Nasal cavity respiratory epithelium epithelial cell of viscerocranial mucosa (primary cell): Measurements from ENCODE around the gene ZNF211. TPM values are rescaled to one million over a fixed set of nuclear protein-coding genes. Genes with fewer than 3 reads are reported as not detected.

Experiments
- total RNA-seq: library from RNA; depleted of rRNA; stranded (reverse); fragments of >200 nt; gene quantifications from 2 replicates; pipeline ENCODE4 v1.2.3, GENCODE V29; 2014

ZNF211 gene
- 13.0 and 23.1 TPM in 2 replicates for total RNA-seq

GRCh38 chr19:57632987-57633831, at the start of gene ZNF211:
Gene ZNF211 (plus strand): TSS chr19:57633168. CDS start chr19:57633347, 179 bp downstream.

GRCh38 chr19:57583521-57584416, 49.2 kb upstream of the ZNF211 start, which contains the start of gene ZIK1:
Gene ZIK1 (plus strand): TSS chr19:57584145. CDS start chr19:57584357, 212 bp downstream.

GRCh38 chr19:57599761-57600383, 33.1 kb upstream of the ZNF211 start, which contains the start of gene ZNF530:
Gene ZNF530 (plus strand): TSS chr19:57599885. CDS start chr19:57604346, 4,461 bp downstream.

GRCh38 chr19:57613941-57614743, 18.8 kb upstream of the ZNF211 start, which contains the start of gene ZNF134:
Gene ZNF134 (plus strand): TSS chr19:57614242. CDS start chr19:57619469, 5,227 bp downstream.

GRCh38 chr19:57668635-57669034, 35.7 kb downstream of the ZNF211 start, which contains the start of gene ZSCAN4:
Gene ZSCAN4 (plus strand): TSS chr19:57668935. CDS start chr19:57676146, 7,211 bp downstream.

Other genes starting within 250 kb of the ZNF211 start
- gene ZNF548, start 243.3 kb upstream of the ZNF211 start, total RNA-seq: 28.6 and 29.7 TPM in 2 replicates
- gene ZNF17, start 222.0 kb upstream of the ZNF211 start, total RNA-seq: 9.6 and 13.6 TPM in 2 replicates
- 32.5 and 34.0 TPM in 2 replicates for gene ZNF749, start 197.8 kb upstream of the ZNF211 start, total RNA-seq
- 0.78 and 1.0 TPM in 2 replicates for gene VN1R1, start 176.0 kb upstream of the ZNF211 start, total RNA-seq
- 14.4 and 25.0 TPM in 2 replicates for gene ZNF772, start 155.6 kb upstream of the ZNF211 start, total RNA-seq
- 30.8 and 36.3 TPM in 2 replicates for gene ZNF419, start 145.4 kb upstream of the ZNF211 start, total RNA-seq
- 29.0 and 40.1 TPM in 2 replicates for gene ZNF773, start 133.2 kb upstream of the ZNF211 start, total RNA-seq
- 8.2 and 11.7 TPM in 2 replicates for gene ZNF549, start 105.8 kb upstream of the ZNF211 start, total RNA-seq
- 8.2 and 12.1 TPM in 2 replicates for gene ZNF550, start 73.3 kb upstream of the ZNF211 start, total RNA-seq
- gene ZNF416, start 54.3 kb upstream of the ZNF211 start, total RNA-seq: 8.5 and 12.5 TPM in 2 replicates
- gene ZIK1, start 49.0 kb upstream of the ZNF211 start, total RNA-seq: 12.6 and 13.4 TPM in 2 replicates
- gene ZNF530, start 33.3 kb upstream of the ZNF211 start, total RNA-seq: 3.4 and 4.4 TPM in 2 replicates
- gene ZNF134, start 18.9 kb upstream of the ZNF211 start, total RNA-seq: 24.6 and 38.4 TPM in 2 replicates
- gene ZSCAN4, start 35.8 kb downstream of the ZNF211 start, total RNA-seq: under 0.01 and 0.50 TPM in 2 replicates
- gene ZNF551, start 48.8 kb downstream of the ZNF211 start, total RNA-seq: 7.5 and 15.7 TPM in 2 replicates
- gene ZNF154, start 76.0 kb downstream of the ZNF211 start, total RNA-seq: 1.0 and 4.7 TPM in 2 replicates
- 3.4 and 6.4 TPM in 2 replicates for gene ZNF671, start 94.5 kb downstream of the ZNF211 start, total RNA-seq
- gene ZNF776, start 113.6 kb downstream of the ZNF211 start, total RNA-seq: 8.9 and 14.8 TPM in 2 replicates
- gene ZNF586, start 136.5 kb downstream of the ZNF211 start, total RNA-seq: 15.0 and 19.5 TPM in 2 replicates
- gene ZNF552, start 181.7 kb downstream of the ZNF211 start, total RNA-seq: 5.8 and 10.5 TPM in 2 replicates
- gene ZNF587B, start 197.1 kb downstream of the ZNF211 start, total RNA-seq: 22.9 and 39.3 TPM in 2 replicates
- gene ZNF587, start 216.7 kb downstream of the ZNF211 start, total RNA-seq: 17.8 and 37.2 TPM in 2 replicates